Astrocyte (in vitro differentiated cells and primary cell): ENCODE results near the gene SLC36A3. TPM values are rescaled to one million over a fixed set of nuclear protein-coding genes. Genes with fewer than 3 reads are reported as not detected.

Experiments used
- DNase-seq: peaks from one replicate; pipeline ENCODE4 v3.0.0-alpha.2; 2010; ENCODE audit warnings: low read depth
- FAIRE-seq: peaks from 2 replicates; lab custom pipeline; 2011; peaks lifted over from hg19 to GRCh38; lab: Jason Lieb, UNC
- H2AFZ ChIP-seq: 2 replicates; pipeline ENCODE4 v1.6.0; 2012; ENCODE audit warnings: low read depth, low read length, inconsistent platforms
- H3K27ac ChIP-seq: 2 replicates; pipeline ENCODE4 v1.5.1; 2011; ENCODE audit warnings: low read depth, low read length, inconsistent platforms
- H3K27me3 ChIP-seq: 2 replicates; pipeline ENCODE4 v1.6.0; 2011; ENCODE audit warnings: low read length, inconsistent platforms; ENCODE audit not compliant: insufficient read depth
- H3K36me3 ChIP-seq: 2 replicates; pipeline ENCODE4 v1.5.1; 2011; ENCODE audit warnings: low read length, inconsistent platforms; ENCODE audit not compliant: insufficient read depth
- H3K4me1 ChIP-seq: 2 replicates; pipeline ENCODE4 v1.5.1; 2011; ENCODE audit warnings: low read length, inconsistent platforms; ENCODE audit not compliant: insufficient read depth
- H3K4me2 ChIP-seq: 2 replicates; pipeline ENCODE4 v1.6.0; 2012; ENCODE audit warnings: low read length, inconsistent platforms
- H3K4me3 ChIP-seq: 2 replicates; pipeline ENCODE4 v1.5.1; 2011; ENCODE audit warnings: low read depth, mild to moderate bottlenecking, low read length, inconsistent platforms; ENCODE audit not compliant: insufficient read depth
- H3K79me2 ChIP-seq: 2 replicates; pipeline ENCODE4 v1.6.0; 2012; ENCODE audit warnings: mild to moderate bottlenecking, low read length, inconsistent platforms; ENCODE audit not compliant: insufficient read depth
- H3K9ac ChIP-seq: 2 replicates; pipeline ENCODE4 v1.6.0; 2012; ENCODE audit warnings: mild to moderate bottlenecking, low read length, inconsistent platforms
- H3K9me3 ChIP-seq: 2 replicates; pipeline ENCODE4 v1.5.1; 2012; ENCODE audit warnings: low read depth, mild to moderate bottlenecking, low read length, inconsistent platforms; ENCODE audit not compliant: insufficient read depth
- H4K20me1 ChIP-seq: 2 replicates; pipeline ENCODE4 v1.6.0; 2012; ENCODE audit warnings: low read length, inconsistent platforms; ENCODE audit not compliant: insufficient read depth
- H3K27ac Mint-ChIP-seq: one replicate; pipeline ENCODE4 v1.8.0; 2021; ENCODE audit warnings: mild to moderate bottlenecking, mixed read lengths; ENCODE audit not compliant: unreplicated experiment
- H3K27me3 Mint-ChIP-seq: one replicate; pipeline ENCODE4 v1.8.0; 2021; ENCODE audit warnings: low read depth, mixed read lengths; ENCODE audit not compliant: unreplicated experiment
- H3K36me3 Mint-ChIP-seq: one replicate; pipeline ENCODE4 v1.8.0; 2021; ENCODE audit warnings: low read depth, mixed read lengths; ENCODE audit not compliant: unreplicated experiment
- H3K4me1 Mint-ChIP-seq: one replicate; pipeline ENCODE4 v1.8.0; 2021; ENCODE audit warnings: low read depth, mixed read lengths; ENCODE audit not compliant: unreplicated experiment
- H3K4me3 Mint-ChIP-seq: one replicate; pipeline ENCODE4 v1.8.0; 2021; ENCODE audit warnings: mild to moderate bottlenecking, moderate library complexity, mixed read lengths; ENCODE audit not compliant: unreplicated experiment
- H3K9me3 Mint-ChIP-seq: one replicate; pipeline ENCODE4 v1.8.0; 2021; ENCODE audit warnings: mild to moderate bottlenecking, mixed read lengths; ENCODE audit not compliant: unreplicated experiment
- CTCF ChIP-seq: IDR thresholded peaks from 2 replicates; pipeline ENCODE4 v1.5.1; 2011; ENCODE audit warnings: low read depth, mild to moderate bottlenecking, inconsistent platforms, low read length, moderate library complexity; ENCODE audit not compliant: insufficient read depth
- EZH2 ChIP-seq: IDR thresholded peaks from 2 replicates; pipeline ENCODE4 v1.6.1; 2012; ENCODE audit warnings: mild to moderate bottlenecking, low read length, inconsistent platforms; ENCODE audit not compliant: insufficient read depth
- total RNA-seq: library from RNA; stranded (reverse); gene quantifications from 2 replicates; pipeline ENCODE4 v1.2.1, GENCODE V29; 2021

The SLC36A3 gene
- total RNA-seq, 1 donor from 2014 or later: not detected

GRCh38 chr5:151249281-151249680 is 54.3 kb downstream of the SLC36A3 start:
- no peak overlapping the region for H3K4me3 Mint-ChIP-seq

DNA sequence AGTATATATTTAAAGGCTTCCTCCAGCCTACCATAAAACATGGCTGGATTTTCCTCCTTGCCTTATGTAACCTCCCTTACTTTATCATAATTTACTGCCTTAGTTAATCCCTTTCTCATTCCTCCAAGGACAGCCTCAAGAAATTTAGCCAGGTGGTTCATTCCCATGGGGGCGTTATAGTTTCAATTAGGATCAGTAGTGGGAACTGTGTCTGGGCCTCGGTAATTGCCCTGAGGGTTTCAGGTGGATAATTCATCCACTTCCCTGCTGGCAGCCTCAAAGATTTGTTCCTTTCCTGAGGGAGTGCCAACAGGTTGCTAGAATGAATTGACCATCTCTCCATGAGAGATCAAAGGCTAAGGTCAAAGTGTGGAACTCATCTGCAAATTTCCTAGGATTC is 54.9 kb downstream of the SLC36A3 start:
- Histone ChIP-seq H3K4me1 (peaks cover 5% of the 10 kb centered on the region), H3K4me2 (no peak overlapping the region), H3K9me3 (no peaks in the 10 kb centered on the region), H3K27me3 (peaks cover 9% of the 10 kb centered on the region), H3K36me3 (no peaks in the 10 kb centered on the region), H3K9ac (no peak overlapping the region), H3K4me3 (no peak overlapping the region), H2AFZ (no peak overlapping the region), H4K20me1 (no peaks in the 10 kb centered on the region), H3K27ac (no peak overlapping the region), H3K79me2 (peaks cover 4% of the 10 kb centered on the region)
- H3K4me3 Mint-ChIP-seq: no peak overlapping the region
- peaks cover 4% of the 10 kb centered on the region for H3K4me1 Mint-ChIP-seq
- no peaks in the 10 kb centered on the region for H3K36me3 Mint-ChIP-seq
- DNase-seq (no peak), FAIRE-seq (no peak)
- peaks cover 3% of the 10 kb centered on the region for H3K9me3 Mint-ChIP-seq
- peaks cover 21% of the 10 kb centered on the region for H3K27me3 Mint-ChIP-seq
- no peak for TF ChIP-seq EZH2
- no peak for TF ChIP-seq CTCF
- H3K27ac Mint-ChIP-seq: no peak overlapping the region

More at GRCh38 chr5:151249281-151249680, 54.3 kb downstream of the SLC36A3 start:
- H3K9me3 Mint-ChIP-seq: peaks cover 3% of the 10 kb centered on the region
- DNase-seq: no peak
- Histone ChIP-seq H3K4me2 (no peak overlapping the region), H3K27ac (no peak overlapping the region), H3K4me1 (peaks cover 7% of the 10 kb centered on the region), H3K4me3 (no peak overlapping the region), H3K36me3 (no peaks in the 10 kb centered on the region), H3K27me3 (peaks cover 9% of the 10 kb centered on the region), H3K9ac (no peak overlapping the region), H3K9me3 (no peaks in the 10 kb centered on the region), H3K79me2 (peaks cover 5% of the 10 kb centered on the region), H2AFZ (no peak overlapping the region), H4K20me1 (no peaks in the 10 kb centered on the region)
- peaks cover 21% of the 10 kb centered on the region for H3K27me3 Mint-ChIP-seq
- no peak for TF ChIP-seq CTCF
- TF ChIP-seq EZH2: no peak
- no peaks in the 10 kb centered on the region for H3K36me3 Mint-ChIP-seq
- FAIRE-seq: no peak
- no peak overlapping the region for H3K27ac Mint-ChIP-seq
- H3K4me1 Mint-ChIP-seq: peaks cover 7% of the 10 kb centered on the region

- Mint-ChIP-seq H3K27me3 (peaks cover 22% of the 10 kb centered on the region), H3K36me3 (no peaks in the 10 kb centered on the region), H3K27ac (no peak overlapping the region), H3K4me1 (no peaks in the 10 kb centered on the region), H3K4me3 (no peak overlapping the region), H3K9me3 (peaks cover 3% of the 10 kb centered on the region)
- FAIRE-seq (no peak), DNase-seq (no peak)
- Histone ChIP-seq H3K36me3 (no peaks in the 10 kb centered on the region), H4K20me1 (no peaks in the 10 kb centered on the region), H3K79me2 (no peaks in the 10 kb centered on the region), H3K9me3 (no peaks in the 10 kb centered on the region), H3K9ac (no peak overlapping the region), H2AFZ (no peak overlapping the region), H3K4me1 (no peaks in the 10 kb centered on the region), H3K4me3 (no peak overlapping the region), H3K27me3 (peaks cover 9% of the 10 kb centered on the region), H3K27ac (no peak overlapping the region), H3K4me2 (no peak overlapping the region)
- no peak for TF ChIP-seq CTCF
These were observed 57.8 kb downstream of the SLC36A3 start for GRCh38 chr5:151245680-151246219.
